HepG2 (cell line): ENCODE results near the gene MRPS5. TPM values are rescaled to one million over a fixed set of nuclear protein-coding genes. Genes with fewer than 3 reads are reported as not detected.

ENCODE experiments used
- E2F5 ChIP-seq: sonication (generic); formaldehyde crosslinking; conservative IDR thresholded peaks from 2 replicates; pipeline ENCODE4 v1.4.0; 2020; ENCODE audit warnings: missing genetic modification reagents
- HIC2 ChIP-seq: sonication (generic); formaldehyde crosslinking; IDR thresholded peaks from 2 replicates; pipeline ENCODE4 v1.9.0; 2022; ENCODE audit warnings: low read depth, missing genetic modification reagents
- KLF15 ChIP-seq: sonication (generic); formaldehyde crosslinking; IDR thresholded peaks from 2 replicates; pipeline ENCODE4 v1.8.1; 2023; ENCODE audit warnings: borderline replicate concordance, mild to moderate bottlenecking, inconsistent platforms, missing genetic modification reagents, mixed read lengths
- MED1 ChIP-seq: sonication (generic); formaldehyde crosslinking; IDR thresholded peaks from 2 replicates; pipeline ENCODE4 v1.4.0; 2020; ENCODE audit warnings: missing genetic modification reagents
- MLXIP ChIP-seq: sonication (generic); formaldehyde crosslinking; IDR thresholded peaks from 2 replicates; pipeline ENCODE4 v1.9.0; 2021; ENCODE audit warnings: missing genetic modification reagents, borderline replicate concordance
- MXI1 ChIP-seq: IDR thresholded peaks from 3 replicates; pipeline ENCODE4 v1.6.1; 2012; ENCODE audit warnings: low read depth, low read length, inconsistent platforms, borderline replicate concordance
- NFATC3 ChIP-seq: sonication (generic); formaldehyde crosslinking; IDR thresholded peaks from 2 replicates; pipeline ENCODE4 v1.5.1; 2020; ENCODE audit warnings: mild to moderate bottlenecking, missing genetic modification reagents
- NR2F1 ChIP-seq, 2 experiments: fragments of 450-650 bp in 1 of 2; formaldehyde crosslinking in 1 of 2; IDR thresholded peaks; 2 replicates each; pipeline versions ENCODE4 v1.5.0 to v1.6.1; 2016 to 2020; ENCODE audit warnings: mild to moderate bottlenecking in 1 of 2, missing compliant biosample characterization in 1 of 2, missing genetic modification reagents in 1 of 2, moderate library complexity in 1 of 2
- RERE ChIP-seq: IDR thresholded peaks from 2 replicates; pipeline ENCODE4 v1.6.1; 2016; ENCODE audit warnings: low read depth, missing genetic modification reagents, missing compliant biosample characterization
- SRY ChIP-seq: sonication (generic); formaldehyde crosslinking; IDR thresholded peaks from 2 replicates; pipeline ENCODE4 v1.8.0; 2022; ENCODE audit warnings: mild to moderate bottlenecking, missing genetic modification reagents
- TBL1XR1 ChIP-seq: fragments of 150-350 bp; IDR thresholded peaks from 2 replicates; pipeline ENCODE4 v1.6.1; 2014; ENCODE audit warnings: borderline replicate concordance, low read length; ENCODE audit not compliant: partially characterized antibody
- ZFP36L1 ChIP-seq: sonication (generic); formaldehyde crosslinking; IDR thresholded peaks from 2 replicates; pipeline ENCODE4 v1.8.0; 2022; ENCODE audit warnings: mild to moderate bottlenecking, missing genetic modification reagents, moderate library complexity
- ZFX ChIP-seq: sonication (generic); formaldehyde crosslinking; IDR thresholded peaks from 2 replicates; pipeline ENCODE4 v1.4.0; 2020; ENCODE audit warnings: mild to moderate bottlenecking, low read depth, missing genetic modification reagents, moderate library complexity
- ZFY ChIP-seq: sonication (generic); formaldehyde crosslinking; IDR thresholded peaks from 2 replicates; pipeline ENCODE4 v1.4.0; 2020; ENCODE audit warnings: missing genetic modification reagents
- ZNF446 ChIP-seq: sonication (generic); formaldehyde crosslinking; IDR thresholded peaks from 2 replicates; pipeline ENCODE4 v1.5.0; 2020; ENCODE audit warnings: mild to moderate bottlenecking, missing genetic modification reagents
- ZNF678 ChIP-seq: sonication (generic); formaldehyde crosslinking; IDR thresholded peaks from 2 replicates; pipeline ENCODE4 v1.4.0; 2020; ENCODE audit warnings: mild to moderate bottlenecking, missing genetic modification reagents
- ZNF800 ChIP-seq: sonication (generic); formaldehyde crosslinking; IDR thresholded peaks from 2 replicates; pipeline ENCODE4 v1.4.0; 2020; ENCODE audit warnings: missing genetic modification reagents
- polyA plus RNA-seq, 8 experiments: library from polyadenylated mRNA; depleted of rRNA in 3 of 8; stranded (reverse) in 7 of 8; unstranded in 1 of 8; fragments of >200 nt; fragmentation: Illumina TruSeq in 4 of 8; extraction: Trizol in 4 of 8; gene quantifications; 2 replicates each; pipeline versions ENCODE4 v1.2.1 to v1.2.3, GENCODE V29; 2011 to 2016; ENCODE audit warnings: low read depth in 4 of 8, missing spikeins in 1 of 8, mixed read lengths in 1 of 8; ENCODE audit not compliant: insufficient read depth in 1 of 8
- total RNA-seq, 5 experiments: library from RNA; depleted of rRNA; stranded (reverse); fragments of >200 nt; fragmentation: Illumina TruSeq; extraction: Trizol; gene quantifications; 2 replicates each; pipeline ENCODE4 v1.2.3, GENCODE V29; 2016; ENCODE audit warnings: low read depth in 1 of 5

MRPS5 gene
- total and polyA plus RNA-seq, 2 of the 13 experiments (the other 11 are each of a cell fraction or from before 2014, with no cell fraction given) = 98.8 to 134 TPM

- peak; percentile 43; the same call in 1 of the 2 replicates for TF ChIP-seq NFATC3 (CRISPR knock-in tag)
- TF ChIP-seq MXI1 = no peak
- no peak for TF ChIP-seq ZNF678
- no peak for TF ChIP-seq ZFX (CRISPR knock-in tag)
- no peak for TF ChIP-seq TBL1XR1
- TF ChIP-seq MED1 (CRISPR knock-in tag) = no peak
- TF ChIP-seq ZNF446 (CRISPR knock-in tag) = no peak
- TF ChIP-seq RERE = no peak
- TF ChIP-seq MLXIP (CRISPR knock-in tag) = 0 out of 2 replicates have a peak, but pooled peaks have one; percentile 15
- TF ChIP-seq ZFP36L1 (CRISPR knock-in tag) = no peak
- TF ChIP-seq HIC2 (CRISPR knock-in tag) = no peak
- TF ChIP-seq NR2F1 (CRISPR knock-in tag; IDR thresholded peaks at IDR 0.05) = no peak
- TF ChIP-seq KLF15 (CRISPR knock-in tag) = no peak
- TF ChIP-seq ZFY (CRISPR knock-in tag) = peak; percentile 88; the same call in 1 of the 2 replicates
- TF ChIP-seq ZNF800 (CRISPR knock-in tag) = peak; percentile 37; the same call in 1 of the 2 replicates
- TF ChIP-seq SRY (CRISPR knock-in tag) = no peak
- no peak for TF ChIP-seq E2F5 (CRISPR knock-in tag)
These were observed 43.4 kb upstream of the MRPS5 start (continued) for GRCh38 chr2:95165030-95165370.
